COLO668 (cell line): ENCODE results near the gene NUAK1.

Experiments
- DNase-seq: peaks from one replicate; lab custom pipeline; 2025; ENCODE audit not compliant: unreplicated experiment; lab: John Stamatoyannopoulos, UW

NUAK1 gene

GRCh38 chr12:106065506-106065905 is 73.2 kb downstream of the NUAK1 start:
- DNase-seq, result no peak

DNA sequence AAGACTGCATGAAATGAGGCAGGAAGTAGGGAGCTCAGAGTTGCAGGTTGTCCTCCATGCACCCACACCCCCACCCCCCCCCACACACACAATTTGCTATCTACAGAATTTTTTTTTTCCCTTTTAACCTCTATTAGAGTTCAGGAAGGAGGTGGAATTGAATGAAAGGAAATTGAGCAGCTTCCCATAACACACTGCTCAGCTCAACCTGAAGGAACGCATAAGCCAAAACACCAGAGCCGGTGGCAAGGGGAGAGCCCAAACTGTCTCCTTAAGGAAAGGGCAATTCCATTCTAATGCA is 74.1 kb downstream of the NUAK1 start:
- DNase-seq, result no peak

DNA sequence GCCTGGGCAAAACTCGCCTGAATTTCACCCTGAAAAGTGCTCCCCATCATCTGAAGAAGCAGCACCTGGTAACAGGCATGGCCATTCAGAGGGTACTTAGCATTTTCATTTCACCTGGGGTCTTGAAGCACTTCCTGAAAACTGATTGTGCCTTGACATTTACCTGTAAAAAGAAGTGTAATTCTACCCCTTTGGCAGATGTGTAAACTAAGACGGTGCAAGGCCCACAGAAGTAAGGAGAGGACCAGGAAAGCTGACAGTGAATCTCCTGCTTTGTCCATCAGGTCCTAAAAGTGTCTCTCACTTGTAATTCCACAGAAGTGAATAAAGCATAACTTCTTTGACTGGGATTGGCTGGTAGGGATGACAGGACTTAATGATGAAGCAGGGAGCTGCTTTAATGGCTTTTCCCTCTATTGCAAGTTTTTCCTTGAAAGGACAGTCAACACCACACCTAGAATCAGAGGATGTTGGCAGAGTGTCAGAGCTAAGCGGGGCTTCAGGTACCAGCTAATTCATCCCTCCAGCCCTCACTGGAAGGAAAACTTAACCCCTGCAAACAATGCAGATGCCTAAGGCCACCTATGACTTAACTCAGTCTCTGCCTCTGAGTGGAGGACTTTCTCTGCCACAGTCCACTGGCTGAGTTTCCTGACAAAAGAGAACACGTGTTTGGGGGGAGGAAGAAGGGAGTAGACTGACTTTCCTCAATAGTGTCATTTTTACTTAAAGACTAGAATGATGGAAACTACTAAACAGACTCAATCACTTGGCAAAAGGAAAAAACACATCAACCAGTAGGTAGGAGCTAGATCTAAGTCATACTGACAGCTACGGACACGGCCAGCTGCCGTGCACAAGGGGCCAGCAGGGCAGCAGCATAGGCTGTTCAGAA is 74.7 kb downstream of the NUAK1 start:
- DNase-seq, result no peak

GRCh38 chr12:106062693-106063092 is 76.1 kb downstream of the NUAK1 start:
- DNase-seq, result no peak

DNA sequence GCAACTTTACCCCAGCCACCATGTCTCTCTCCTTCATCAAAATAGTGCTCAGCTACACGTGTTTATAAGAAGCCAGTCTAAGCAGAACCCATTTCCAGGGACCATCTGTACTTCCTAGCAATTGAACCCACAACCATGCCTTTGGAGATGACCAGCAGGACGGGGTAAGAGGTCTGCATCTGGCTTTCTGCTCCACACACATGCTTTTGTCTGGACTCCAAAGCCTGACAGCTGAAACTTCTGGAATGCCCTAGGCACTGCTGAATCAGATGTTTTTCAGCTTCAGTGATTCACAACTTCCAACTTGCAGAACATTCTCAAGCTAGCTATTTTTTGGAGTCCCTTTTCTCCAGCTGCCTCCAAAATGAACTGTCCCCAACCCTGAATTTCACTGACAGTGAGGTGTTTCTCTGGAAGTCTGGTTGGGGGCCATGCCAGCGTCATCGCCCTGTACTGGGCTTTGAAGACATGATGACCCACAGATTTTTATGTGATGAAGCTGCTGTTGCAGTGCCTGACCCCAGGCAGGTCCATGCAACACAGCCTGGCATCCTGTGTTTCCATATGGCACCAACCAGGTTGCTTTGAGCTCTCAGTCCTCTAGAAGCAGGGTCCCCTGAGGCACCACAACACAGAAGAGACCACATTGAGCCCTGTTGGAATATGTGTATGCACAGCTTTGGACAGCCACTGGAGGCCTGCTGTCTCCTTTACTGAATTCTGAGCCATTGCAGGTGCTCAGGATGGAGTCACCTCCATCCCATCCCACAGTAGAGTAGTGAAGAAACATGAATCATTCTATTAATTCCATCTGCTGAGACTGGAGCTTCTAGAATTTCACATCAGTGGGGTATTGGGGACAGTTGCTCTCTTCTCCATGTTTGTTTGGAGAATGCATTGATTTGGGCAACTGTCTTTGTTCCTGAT is 80.2 kb downstream of the NUAK1 start:
- no peak for DNase-seq

GRCh38 chr12:106054049-106054448 is 84.7 kb downstream of the NUAK1 start:
- no peak for DNase-seq

DNA sequence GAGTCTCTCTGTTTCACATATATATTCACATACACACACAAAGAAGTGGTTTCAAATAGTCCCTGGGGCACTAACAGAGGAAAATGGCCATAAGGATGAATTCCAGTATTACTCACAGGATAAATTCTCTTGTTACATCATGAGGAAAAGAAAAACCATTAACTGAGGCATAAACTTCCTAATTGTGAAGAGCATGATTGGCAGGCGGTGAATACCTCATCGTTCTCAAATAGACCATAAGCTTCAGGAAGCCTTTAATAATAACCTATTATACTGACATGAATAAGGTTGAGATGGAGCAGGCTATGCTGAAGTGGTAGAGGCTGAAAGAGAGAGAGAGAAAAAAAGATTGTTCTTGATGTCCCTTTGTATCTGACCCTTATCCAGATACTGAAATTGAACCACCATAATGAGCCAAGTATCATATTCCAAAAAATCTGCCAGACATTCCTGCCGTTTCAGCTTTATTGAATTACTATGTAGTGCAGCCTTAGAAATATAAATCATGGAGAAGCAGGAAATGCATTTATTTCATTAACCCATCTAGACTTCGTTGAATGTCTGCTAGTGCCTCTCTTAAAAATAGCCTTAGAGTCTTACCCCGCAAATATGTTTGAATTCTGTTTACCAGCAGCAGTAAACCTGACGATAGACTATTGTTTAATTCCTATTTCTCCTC is 86.8 kb downstream of the NUAK1 start:
- DNase-seq, result no peak

- DNase-seq, result no peak
Measured at GRCh38 chr12:106049546-106049945, 89.2 kb downstream of the NUAK1 start.

- no peak for DNase-seq
Measured at GRCh38 chr12:106049105-106049504, 89.6 kb downstream of the NUAK1 start.

DNA sequence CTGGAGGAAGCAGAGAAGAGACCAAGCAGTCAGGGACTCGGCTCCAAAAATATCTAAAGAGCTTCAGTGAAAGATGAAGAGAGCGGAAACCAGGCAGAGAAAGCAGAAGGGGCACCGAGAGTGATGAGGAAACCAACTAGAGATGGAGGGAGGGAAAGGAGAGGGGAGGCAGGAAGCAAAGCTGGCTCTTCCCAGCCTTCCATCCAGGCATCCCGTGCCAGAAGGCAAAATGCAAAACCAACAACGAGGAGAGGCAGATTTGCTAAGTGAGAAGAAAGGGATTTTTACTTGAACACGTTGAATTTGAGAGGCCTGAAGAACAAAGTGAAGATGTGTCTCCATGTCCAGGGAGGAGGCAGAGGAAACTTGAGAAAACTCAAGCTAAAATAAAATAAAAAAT is 90.1 kb downstream of the NUAK1 start:
- DNase-seq, result no peak

DNA sequence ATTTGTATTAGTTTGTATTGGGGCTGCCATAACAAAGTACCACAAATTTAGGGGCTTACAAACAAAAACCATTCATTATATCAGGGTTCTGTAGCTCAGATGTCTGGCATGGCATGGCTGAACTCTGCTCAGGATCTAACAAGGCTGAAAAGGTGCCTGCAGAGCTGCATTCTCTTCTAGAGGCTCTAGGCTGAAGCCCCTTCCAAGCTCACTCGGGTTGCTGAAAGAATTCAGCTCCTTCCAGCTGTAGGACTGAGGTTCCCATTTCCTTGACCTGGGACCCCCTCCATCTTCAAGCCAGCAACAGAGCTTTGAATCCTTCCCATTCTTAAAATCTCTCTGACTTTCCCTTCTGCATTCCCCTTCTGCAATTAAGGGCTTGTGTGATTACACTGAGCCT is 90.7 kb downstream of the NUAK1 start:
- DNase-seq, result no peak

- DNase-seq, result no peak
Measured at GRCh38 chr12:106046947-106047346, 91.8 kb downstream of the NUAK1 start.

GRCh38 chr12:106046301-106046846 is 92.4 kb downstream of the NUAK1 start:
- DNase-seq, result no peak

DNA sequence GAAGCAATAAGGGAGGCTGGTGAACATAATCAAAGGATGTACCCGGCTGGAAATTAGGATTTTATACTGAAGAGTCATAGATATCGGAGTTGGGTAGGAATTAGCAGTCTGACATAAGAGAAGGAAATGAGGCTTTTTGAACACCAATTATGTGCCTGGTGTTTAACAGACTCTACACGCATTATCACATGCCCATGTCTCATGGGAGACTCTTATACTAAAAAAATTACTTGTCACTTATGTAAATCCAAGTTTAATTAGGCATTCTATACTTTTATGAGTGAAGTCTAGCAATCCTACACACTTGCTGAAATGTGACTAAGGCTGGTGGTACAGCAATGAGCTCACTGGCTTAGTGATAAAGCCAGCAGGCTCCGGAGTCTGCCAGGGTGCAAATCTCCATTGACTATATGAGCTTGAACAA is 93.5 kb downstream of the NUAK1 start:
- DNase-seq, result no peak

- no peak for DNase-seq
Measured at GRCh38 chr12:106044773-106045172, 94.0 kb downstream of the NUAK1 start.

GRCh38 chr12:106042037-106042436 is 96.7 kb downstream of the NUAK1 start:
- no peak for DNase-seq

DNA sequence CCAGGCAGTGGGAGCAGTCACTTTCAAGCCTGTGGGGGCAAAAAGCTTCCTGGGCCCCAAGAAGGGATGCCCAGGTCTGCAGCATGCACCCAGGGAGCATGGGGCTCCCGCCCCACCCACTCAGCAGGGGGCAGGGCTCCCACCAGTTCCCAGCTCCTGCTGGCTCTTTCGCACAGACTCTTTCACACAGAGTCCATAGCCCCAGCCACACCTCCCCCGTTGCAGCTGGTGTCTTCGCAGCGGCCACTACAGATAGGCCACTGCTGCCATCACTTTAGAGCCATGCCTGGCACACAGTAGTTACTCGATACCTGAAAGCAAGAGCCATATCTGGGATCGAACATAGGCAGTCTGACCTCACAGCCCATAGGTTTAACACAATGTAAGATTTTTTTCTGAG is 98.2 kb downstream of the NUAK1 start:
- DNase-seq, result no peak

- DNase-seq, result no peak
Measured at GRCh38 chr12:106039646-106040404, 98.9 kb downstream of the NUAK1 start.

GRCh38 chr12:106039242-106039641 is 99.5 kb downstream of the NUAK1 start:
- DNase-seq, result no peak

DNA sequence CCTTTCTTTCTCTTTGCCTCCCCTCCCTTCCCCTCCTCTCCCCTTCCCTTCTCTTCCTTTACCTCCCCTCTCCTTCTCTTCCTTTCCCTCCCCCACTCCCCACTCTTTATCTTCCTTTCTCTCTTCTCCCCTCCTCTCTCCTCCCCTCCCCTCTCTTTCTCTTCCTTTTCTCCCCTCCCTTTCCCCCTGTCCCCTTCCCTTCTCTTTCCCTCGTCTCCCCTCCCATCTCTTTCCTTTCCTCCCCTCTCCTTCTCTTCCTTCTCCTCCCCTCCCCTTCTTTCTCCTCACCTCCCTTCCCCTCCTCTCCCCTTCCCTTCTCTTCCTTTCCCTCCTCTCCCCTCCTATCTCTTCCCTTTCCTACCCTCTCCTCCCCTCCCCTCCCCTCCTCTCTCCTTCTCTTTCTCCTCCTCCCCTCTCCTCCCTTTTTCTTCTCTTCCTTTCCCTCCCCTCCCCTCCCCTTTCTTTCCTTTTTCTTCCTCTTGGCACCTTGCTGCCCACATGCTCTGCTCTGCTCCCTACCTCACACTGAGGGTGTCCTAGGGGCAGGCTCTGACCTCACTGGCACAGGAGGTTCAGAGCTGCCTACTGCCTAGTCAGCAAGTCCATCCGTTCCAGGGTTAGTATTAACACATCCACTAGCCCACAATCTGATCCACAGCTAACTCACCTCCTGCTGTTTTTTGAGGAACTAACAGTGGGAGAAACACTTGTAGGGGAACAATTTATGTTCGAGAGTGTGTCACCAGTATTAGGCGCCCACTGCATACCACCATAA is 101.0 kb downstream of the NUAK1 start:
- no peak for DNase-seq
